ENCODE measurements around the gene TTLL7. TPM values are rescaled to one million over a fixed set of nuclear protein-coding genes. Genes with fewer than 3 reads are reported as not detected.

TTLL7 gene
- polyA plus RNA-seq, 1 donor from 2014 or later, result 88.1 TPM

DNA sequence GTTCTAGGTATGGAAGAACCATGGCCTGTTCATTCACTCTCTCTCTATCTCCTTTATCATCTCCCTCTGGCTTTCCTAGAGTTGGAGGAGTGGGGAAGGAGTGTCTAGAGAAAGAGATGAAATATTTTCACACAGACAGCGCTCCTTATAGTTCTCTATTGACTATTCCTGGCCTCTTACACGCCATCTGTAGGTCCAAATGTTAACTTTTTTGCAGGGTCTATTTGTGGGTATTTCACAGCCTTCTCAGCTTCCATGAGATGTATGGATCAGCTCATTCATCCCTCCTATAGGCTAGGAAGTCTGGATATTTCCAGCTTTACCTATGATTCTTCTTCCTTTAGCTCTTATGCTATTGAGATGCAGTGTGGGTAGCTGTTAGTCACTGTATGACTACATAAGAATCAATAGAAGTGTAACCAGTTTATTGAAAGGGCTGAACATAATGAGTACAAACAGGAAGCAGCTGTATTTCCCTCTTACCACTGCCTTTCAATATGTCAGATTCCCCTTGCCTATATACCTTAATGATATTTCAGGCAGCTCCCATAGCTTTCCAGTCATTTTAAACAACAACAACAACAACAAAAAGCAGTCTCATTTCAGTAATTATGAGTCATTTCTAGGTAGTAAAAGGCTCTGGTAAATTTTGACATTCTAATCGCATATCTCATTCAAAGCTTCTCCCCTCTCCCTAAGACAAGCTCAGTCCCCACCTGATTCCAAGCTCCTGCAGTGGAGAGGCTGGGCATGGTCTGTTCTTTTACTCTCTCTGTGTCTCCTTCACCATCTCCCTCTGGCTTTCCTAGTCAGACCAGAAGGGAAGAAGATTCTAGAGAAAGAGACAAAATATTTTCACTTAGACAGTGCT, 149.5 kb downstream of the TTLL7 start:
- H4K20me1 ChIP-seq (ENCODE audit: insufficient read depth), result no peaks in the 10 kb centered on the region
- no peak overlapping the region for H3K4me3 ChIP-seq (ENCODE audit: low read length)
- H2AFZ ChIP-seq (ENCODE audit: low read depth, low read length), result no peak overlapping the region
- H3K9me2 ChIP-seq (ENCODE audit: insufficient read depth, low read length), result no peaks in the 10 kb centered on the region
- H3K36me3 ChIP-seq (ENCODE audit: insufficient read depth, low read length), result no peaks in the 10 kb centered on the region
- TF ChIP-seq CTCF (IDR thresholded peaks at IDR 0.05; ENCODE audit: poor library complexity, severe bottlenecking), result no peak
- no peak for TF ChIP-seq SMC3 (conservative IDR thresholded peaks at IDR 0.05; ENCODE audit: poor library complexity)
- TF ChIP-seq MXI1 (conservative IDR thresholded peaks at IDR 0.05; ENCODE audit: poor library complexity, severe bottlenecking), result no peak
- no peak for TF ChIP-seq EP300 (conservative IDR thresholded peaks at IDR 0.05; ENCODE audit: poor library complexity, severe bottlenecking)
- TF ChIP-seq, protein P1, sequence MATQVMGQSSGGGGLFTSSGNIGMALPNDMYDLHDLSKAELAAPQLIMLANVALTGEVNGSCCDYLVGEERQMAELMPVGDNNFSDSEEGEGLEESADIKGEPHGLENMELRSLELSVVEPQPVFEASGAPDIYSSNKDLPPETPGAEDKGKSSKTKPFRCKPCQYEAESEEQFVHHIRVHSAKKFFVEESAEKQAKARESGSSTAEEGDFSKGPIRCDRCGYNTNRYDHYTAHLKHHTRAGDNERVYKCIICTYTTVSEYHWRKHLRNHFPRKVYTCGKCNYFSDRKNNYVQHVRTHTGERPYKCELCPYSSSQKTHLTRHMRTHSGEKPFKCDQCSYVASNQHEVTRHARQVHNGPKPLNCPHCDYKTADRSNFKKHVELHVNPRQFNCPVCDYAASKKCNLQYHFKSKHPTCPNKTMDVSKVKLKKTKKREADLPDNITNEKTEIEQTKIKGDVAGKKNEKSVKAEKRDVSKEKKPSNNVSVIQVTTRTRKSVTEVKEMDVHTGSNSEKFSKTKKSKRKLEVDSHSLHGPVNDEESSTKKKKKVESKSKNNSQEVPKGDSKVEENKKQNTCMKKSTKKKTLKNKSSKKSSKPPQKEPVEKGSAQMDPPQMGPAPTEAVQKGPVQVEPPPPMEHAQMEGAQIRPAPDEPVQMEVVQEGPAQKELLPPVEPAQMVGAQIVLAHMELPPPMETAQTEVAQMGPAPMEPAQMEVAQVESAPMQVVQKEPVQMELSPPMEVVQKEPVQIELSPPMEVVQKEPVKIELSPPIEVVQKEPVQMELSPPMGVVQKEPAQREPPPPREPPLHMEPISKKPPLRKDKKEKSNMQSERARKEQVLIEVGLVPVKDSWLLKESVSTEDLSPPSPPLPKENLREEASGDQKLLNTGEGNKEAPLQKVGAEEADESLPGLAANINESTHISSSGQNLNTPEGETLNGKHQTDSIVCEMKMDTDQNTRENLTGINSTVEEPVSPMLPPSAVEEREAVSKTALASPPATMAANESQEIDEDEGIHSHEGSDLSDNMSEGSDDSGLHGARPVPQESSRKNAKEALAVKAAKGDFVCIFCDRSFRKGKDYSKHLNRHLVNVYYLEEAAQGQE (IDR thresholded peaks at IDR 0.05; ENCODE audit: borderline replicate concordance), result no peak
- no peak for TF ChIP-seq TAF1 (IDR thresholded peaks at IDR 0.05; ENCODE audit: low read depth)
- TF ChIP-seq POLR2AphosphoS5 (IDR thresholded peaks at IDR 0.05), result no peak
- peak; percentile 17 for TF ChIP-seq RAD21 (conservative IDR thresholded peaks at IDR 0.05)
- H3K4me2 ChIP-seq (ENCODE audit: low read length), result no peak overlapping the region
- H3K79me2 ChIP-seq (replicated peaks; ENCODE audit: insufficient read depth, low read length), result no peaks in the 10 kb centered on the region
- no peak overlapping the region for H3K9ac ChIP-seq (ENCODE audit: low read length)
- no peaks in the 10 kb centered on the region for H3F3A ChIP-seq (ENCODE audit: insufficient read depth, low read length, poor library complexity, severe bottlenecking)
- H3K27ac ChIP-seq (ENCODE audit: low read length), result no peak overlapping the region
- H3K27me3 ChIP-seq (ENCODE audit: insufficient read depth, low read depth, low read length), result no peaks in the 10 kb centered on the region
- no peaks in the 10 kb centered on the region for H3K9me3 ChIP-seq (ENCODE audit: low read length)

GRCh38 chr1:83846138-83846537, 152.8 kb downstream of the TTLL7 start:
- Histone ChIP-seq H3K9ac (ENCODE audit: low read length) (no peak overlapping the region), H3K79me2 (replicated peaks; ENCODE audit: insufficient read depth, low read length) (no peaks in the 10 kb centered on the region)

More at GRCh38 chr1:83846138-83846537, 152.8 kb downstream of the TTLL7 start:
- Histone ChIP-seq H3K9me3 (ENCODE audit: low read length) (no peaks in the 10 kb centered on the region), H3K9me2 (ENCODE audit: insufficient read depth, low read length) (no peaks in the 10 kb centered on the region), H2AFZ (ENCODE audit: low read depth, low read length) (no peak overlapping the region), H3K27me3 (ENCODE audit: insufficient read depth, low read depth, low read length) (no peaks in the 10 kb centered on the region), H4K20me1 (ENCODE audit: insufficient read depth) (no peaks in the 10 kb centered on the region), H3K4me2 (ENCODE audit: low read length) (no peak overlapping the region), H3K36me3 (ENCODE audit: insufficient read depth, low read length) (no peaks in the 10 kb centered on the region), H3K27ac (ENCODE audit: low read length) (peak overlapping the region; percentile 14), H3F3A (ENCODE audit: insufficient read depth, low read length, poor library complexity, severe bottlenecking) (no peaks in the 10 kb centered on the region), H3K4me3 (ENCODE audit: low read length) (no peak overlapping the region)
- TF ChIP-seq MXI1 (conservative IDR thresholded peaks at IDR 0.05; ENCODE audit: poor library complexity, severe bottlenecking) (no peak), RAD21 (conservative IDR thresholded peaks at IDR 0.05) (no peak), CTCF (IDR thresholded peaks at IDR 0.05; ENCODE audit: poor library complexity, severe bottlenecking) (no peak), EP300 (conservative IDR thresholded peaks at IDR 0.05; ENCODE audit: poor library complexity, severe bottlenecking) (no peak), POLR2AphosphoS5 (IDR thresholded peaks at IDR 0.05) (no peak), EZH2 (IDR thresholded peaks at IDR 0.05; ENCODE audit: borderline replicate concordance, insufficient read depth, low read length, poor library complexity, severe bottlenecking) (no peak), SMC3 (conservative IDR thresholded peaks at IDR 0.05; ENCODE audit: poor library complexity) (no peak), TAF1 (IDR thresholded peaks at IDR 0.05; ENCODE audit: low read depth) (no peak)
- TF ChIP-seq, protein P1 (IDR thresholded peaks at IDR 0.05; ENCODE audit: borderline replicate concordance), result no peak
